Endothelial cell of umbilical vein (primary cell): ENCODE measurements around the gene TRMT11. TPM values are rescaled to one million over a fixed set of nuclear protein-coding genes. Genes with fewer than 3 reads are reported as not detected.
"Not testable (repeated sequence)": the region's sequence is repeated elsewhere in the genome, so short reads cannot be mapped to it uniquely, and the experiment has no call there.

Experiments
- BruUV-seq: library from RNA; stranded (reverse); fragments of 400-500 nt; replicated peaks from 2 replicates; lab custom pipeline; 2021; lab: Mats Ljungman, UMichigan
- CTCF ChIA-PET: fragments of 300-600, 350-600 bp; sonication (Branson Sonifier 250); formaldehyde crosslinking; loops from one replicate; lab custom pipeline; 2021; ENCODE audit warnings: antibody characterized with exemption, inconsistent platforms; lab: Charles Lee
- POLR2A ChIA-PET: fragments of 300-600, 350-600 bp; sonication (Branson Sonifier 250); formaldehyde crosslinking; loops from one replicate; lab custom pipeline; 2021; ENCODE audit warnings: antibody characterized with exemption, inconsistent platforms; lab: Charles Lee
- DNase-seq: peaks from one replicate; pipeline ENCODE4 v3.0.0-alpha.2; 2011; ENCODE audit warnings: low read depth, low spot score
- FAIRE-seq: peaks from 2 replicates; lab custom pipeline; 2011; peaks lifted over from hg19 to GRCh38; lab: Jason Lieb, UNC
- H2AFZ ChIP-seq: 2 replicates; pipeline ENCODE4 v1.6.0; 2012; ENCODE audit warnings: low read depth, low read length, control low read depth, inconsistent platforms
- H3K27ac ChIP-seq: 2 replicates; pipeline ENCODE4 v1.5.1; 2011; ENCODE audit warnings: low read depth, mild to moderate bottlenecking, control low read depth, low read length, moderate library complexity; ENCODE audit not compliant: insufficient read depth
- H3K27me3 ChIP-seq, 2 experiments: 2 replicates each; pipeline versions ENCODE4 v1.6.0 to v1.6.1; 2011; ENCODE audit warnings: low read length in 2 of 2, mixed read lengths in 1 of 2; ENCODE audit not compliant: control insufficient read depth in 2 of 2, insufficient read depth in 2 of 2
- H3K36me3 ChIP-seq, 2 experiments: 2 replicates in 1 of 2; 3 replicates in 1 of 2; pipeline ENCODE4 v1.5.1; 2011; ENCODE audit warnings: low read length in 2 of 2, mild to moderate bottlenecking in 1 of 2, moderate library complexity in 1 of 2; ENCODE audit not compliant: control insufficient read depth in 2 of 2, insufficient read depth in 2 of 2; ENCODE audit errors: extremely low read depth in 1 of 2
- H3K4me1 ChIP-seq: 3 replicates; pipeline ENCODE4 v1.5.1; 2011; ENCODE audit warnings: mild to moderate bottlenecking, low read length; ENCODE audit not compliant: control insufficient read depth, insufficient read depth; ENCODE audit errors: extremely low read depth
- H3K4me2 ChIP-seq: 2 replicates; pipeline ENCODE4 v1.6.1; 2011; ENCODE audit warnings: low read length, control low read depth, mixed read lengths; ENCODE audit not compliant: insufficient read depth
- H3K4me3 ChIP-seq, 3 experiments: fragments of 200-600 bp in 1 of 3; sonication (generic), shearing (Covaris generic) in 1 of 3; replicated peaks in 1 of 3; 2 replicates each; pipeline ENCODE4 v1.5.1; 2011 to 2016; ENCODE audit warnings: control low read depth in 3 of 3, low read length in 3 of 3, mild to moderate bottlenecking in 2 of 3, inconsistent platforms in 1 of 3, low read depth in 1 of 3, moderate library complexity in 1 of 3; ENCODE audit not compliant: insufficient read depth in 1 of 3
- H3K79me2 ChIP-seq: 2 replicates; pipeline ENCODE4 v1.6.0; 2012; ENCODE audit warnings: low read length, inconsistent platforms; ENCODE audit not compliant: control insufficient read depth, insufficient read depth
- H3K9ac ChIP-seq: replicated peaks from 2 replicates; pipeline ENCODE3; 2011; ENCODE audit warnings: low read length, control low read depth; ENCODE audit not compliant: insufficient read depth; ENCODE audit errors: extremely low read depth
- H3K9me1 ChIP-seq: replicated peaks from 3 replicates; pipeline ENCODE4 v1.6.0; 2011; ENCODE audit warnings: mild to moderate bottlenecking, low read length; ENCODE audit not compliant: control insufficient read depth, insufficient read depth; ENCODE audit errors: extremely low read depth
- H3K9me3 ChIP-seq: replicated peaks from 2 replicates; pipeline ENCODE4 v1.5.1; 2012; ENCODE audit warnings: low read length, inconsistent platforms; ENCODE audit not compliant: control insufficient read depth, insufficient read depth
- H4K20me1 ChIP-seq: replicated peaks from 2 replicates; pipeline ENCODE3; 2011; ENCODE audit warnings: mild to moderate bottlenecking, low read length; ENCODE audit not compliant: control insufficient read depth, insufficient read depth; ENCODE audit errors: extremely low read depth
- CTCF ChIP-seq, 2 donors: IDR thresholded peaks; 1 replicate in 1 of 2; 2 replicates in 1 of 2; pipeline ENCODE4 v1.5.1; 2011; ENCODE audit warnings: low read length in 2 of 2, mild to moderate bottlenecking in 2 of 2, moderate library complexity in 2 of 2, control low read depth in 1 of 2, inconsistent platforms in 1 of 2, low read depth in 1 of 2; ENCODE audit not compliant: insufficient read depth in 1 of 2; ENCODE audit errors: extremely low read depth in 1 of 2
- EZH2 ChIP-seq: IDR thresholded peaks from 2 replicates; pipeline ENCODE4 v1.6.1; 2012; ENCODE audit warnings: borderline replicate concordance, low read depth, mild to moderate bottlenecking, moderate library complexity, low read length, inconsistent platforms; ENCODE audit not compliant: severe bottlenecking
- FOS ChIP-seq: IDR thresholded peaks from 2 replicates; pipeline ENCODE4 v1.6.1; 2011; ENCODE audit warnings: mild to moderate bottlenecking, low read length, moderate library complexity, borderline replicate concordance; ENCODE audit not compliant: insufficient read depth
- GATA2 ChIP-seq: IDR thresholded peaks from 2 replicates; pipeline ENCODE4 v1.7.0; 2011; ENCODE audit warnings: low read depth, mild to moderate bottlenecking, moderate library complexity, mixed read lengths, low read length; ENCODE audit not compliant: insufficient read length, insufficient read depth
- JUN ChIP-seq: IDR thresholded peaks from 2 replicates; pipeline ENCODE4 v1.6.1; 2011; ENCODE audit warnings: borderline replicate concordance, low read depth; ENCODE audit not compliant: insufficient read length, insufficient read depth
- MAX ChIP-seq: IDR thresholded peaks from 2 replicates; pipeline ENCODE4 v1.6.1; 2011; ENCODE audit not compliant: insufficient read depth, insufficient read length
- MYC ChIP-seq: IDR thresholded peaks from one replicate; pipeline ENCODE4 v1.6.1; 2011; ENCODE audit warnings: mild to moderate bottlenecking, low read depth, low read length
- POLR2A ChIP-seq: IDR thresholded peaks from 2 replicates; pipeline ENCODE4 v1.6.1; 2012; ENCODE audit warnings: low read depth, mild to moderate bottlenecking, control low read depth, low read length
- POLR2AphosphoS5 ChIP-seq: IDR thresholded peaks from 2 replicates; pipeline ENCODE4 v1.6.1; 2012; ENCODE audit warnings: low read depth, mild to moderate bottlenecking, control low read depth, low read length, moderate library complexity; ENCODE audit not compliant: insufficient read depth
- dilution Hi-C: fragments of 300-500 bp; cut with MboI; formaldehyde crosslinking; loops from one replicate; pipeline ENCODE4 v1.15.0; 2019; ENCODE audit warnings: low sequenced_read_pairs; ENCODE audit not compliant: extremely low pct_ligation_motif_present
- intact Hi-C: fragments of 100-400 bp; cut with micrococcal nuclease; formaldehyde crosslinking; loops from one replicate; pipeline ENCODE4 v1.10.0; 2022
- polyA plus RNA-seq, 4 experiments: library from polyadenylated mRNA; depleted of rRNA in 3 of 4; stranded (reverse) in 3 of 4; unstranded in 1 of 4; fragments of >200 nt; gene quantifications; 2 replicates each; pipeline versions ENCODE4 v1.2.1 to v1.2.3, GENCODE V29; 2011 to 2012; ENCODE audit warnings: missing spikeins in 1 of 4
- total RNA-seq: library from RNA; stranded (reverse); gene quantifications from 2 replicates; pipeline ENCODE4 v1.2.3, GENCODE V29; 2021

TRMT11 gene
- total and polyA plus RNA-seq, 2 donors (not counting 3 experiments of a cell fraction or from before 2014, with no cell fraction given) = 5.1 to 10.7 TPM

- H4K20me1 ChIP-seq = no peaks in the 10 kb centered on the region
- no peak overlapping the region for H2AFZ ChIP-seq
- H3K36me3 ChIP-seq = peaks cover 0 to 3% of the 10 kb centered on the region in 2 experiments
- intact Hi-C loops (loop anchor here (5.0 kb wide), 1 partner anchor 113 kb away; no protein-coding TSS in a partner anchor), dilution Hi-C loops (no loop called here)
- H3K9me1 ChIP-seq = no peaks in the 10 kb centered on the region
- no peak overlapping the region for H3K4me2 ChIP-seq
- DNase-seq (no peak), FAIRE-seq (no peak)
- no peaks in the 10 kb centered on the region for H3K79me2 ChIP-seq
- BruUV-seq = no TSS peak
- H3K4me3 ChIP-seq = no peak overlapping the region
- no peaks in the 10 kb centered on the region for H3K9me3 ChIP-seq
- no peak overlapping the region for H3K27ac ChIP-seq
- POLR2A ChIA-PET = no interaction called here
- CTCF ChIA-PET = interaction anchor here (1.0 to 2.3 kb wide), 7 partner anchors 14 to 657 kb away, joined by 3 to 17 read pairs (median 5); partner anchors contain the start of genes HINT3, NCOA7 and TRMT11
- H3K27me3 ChIP-seq = no peaks in the 10 kb centered on the region
- TF ChIP-seq CTCF (IDR thresholded peaks at IDR 0.05; ENCODE audit: extremely low read depth in 1 of 2, insufficient read depth in 1 of 2, low read depth in 1 of 2, low read length in 2 of 2) = no peak
- TF ChIP-seq FOS = no peak
- TF ChIP-seq EZH2 = no peak
- no peak for TF ChIP-seq MAX
- TF ChIP-seq JUN = no peak
- TF ChIP-seq MYC = no peak
- no peak for TF ChIP-seq POLR2A
- no peak for TF ChIP-seq GATA2
- TF ChIP-seq POLR2AphosphoS5 = no peak
- no peaks in the 10 kb centered on the region for H3K4me1 ChIP-seq
- H3K9ac ChIP-seq = no peak overlapping the region
Observed at GRCh38 chr6:125970760-125971159, 15.6 kb upstream of the TRMT11 start.

GRCh38 chr6:125972478-125972877, 13.9 kb upstream of the TRMT11 start:
- POLR2A ChIA-PET = not testable (repeated sequence)

More at GRCh38 chr6:125972478-125972877, 13.9 kb upstream of the TRMT11 start:
- DNase-seq, H3K9me3 ChIP-seq, H3K27me3 ChIP-seq, BruUV-seq, H3K4me3 ChIP-seq, H3K9me1 ChIP-seq, dilution Hi-C loops, H3K36me3 ChIP-seq, H3K27ac ChIP-seq, H3K9ac ChIP-seq, H2AFZ ChIP-seq, H3K4me1 ChIP-seq, FAIRE-seq, H3K4me2 ChIP-seq, H3K79me2 ChIP-seq, H4K20me1 ChIP-seq: not testable (repeated sequence)
- intact Hi-C loops = loop anchor here (5.0 kb wide), 1 partner anchor 115 kb away; no protein-coding TSS in a partner anchor
- CTCF ChIA-PET = interaction anchor here (0.7 to 3.0 kb wide), 6 partner anchors 16 to 187 kb away, joined by 4 to 76 read pairs (median 16); partner anchors contain the start of gene NCOA7
